ENCODE results near the gene GRB2.

DNA sequence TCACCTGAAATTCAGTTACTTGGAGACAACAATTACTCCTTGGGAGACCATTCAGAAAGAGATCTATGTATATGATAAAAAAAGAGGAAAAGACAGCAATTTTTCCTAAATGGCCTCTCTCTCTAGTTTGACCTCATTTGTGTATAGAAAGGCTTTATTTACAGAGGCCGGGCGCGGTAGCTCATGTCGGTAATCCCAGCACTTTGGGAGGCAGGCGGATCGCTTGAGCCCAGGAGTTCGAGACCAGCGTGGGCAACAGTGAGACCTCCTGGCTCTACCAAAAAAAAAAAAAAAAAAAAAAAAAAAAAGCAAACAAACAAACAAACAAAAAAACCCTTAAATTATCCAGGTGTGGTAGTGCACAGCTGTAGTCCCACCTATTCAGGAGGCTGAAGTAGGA lies 20.7 kb downstream of the GRB2 start:
- TF ChIP-seq, protein P1, sequence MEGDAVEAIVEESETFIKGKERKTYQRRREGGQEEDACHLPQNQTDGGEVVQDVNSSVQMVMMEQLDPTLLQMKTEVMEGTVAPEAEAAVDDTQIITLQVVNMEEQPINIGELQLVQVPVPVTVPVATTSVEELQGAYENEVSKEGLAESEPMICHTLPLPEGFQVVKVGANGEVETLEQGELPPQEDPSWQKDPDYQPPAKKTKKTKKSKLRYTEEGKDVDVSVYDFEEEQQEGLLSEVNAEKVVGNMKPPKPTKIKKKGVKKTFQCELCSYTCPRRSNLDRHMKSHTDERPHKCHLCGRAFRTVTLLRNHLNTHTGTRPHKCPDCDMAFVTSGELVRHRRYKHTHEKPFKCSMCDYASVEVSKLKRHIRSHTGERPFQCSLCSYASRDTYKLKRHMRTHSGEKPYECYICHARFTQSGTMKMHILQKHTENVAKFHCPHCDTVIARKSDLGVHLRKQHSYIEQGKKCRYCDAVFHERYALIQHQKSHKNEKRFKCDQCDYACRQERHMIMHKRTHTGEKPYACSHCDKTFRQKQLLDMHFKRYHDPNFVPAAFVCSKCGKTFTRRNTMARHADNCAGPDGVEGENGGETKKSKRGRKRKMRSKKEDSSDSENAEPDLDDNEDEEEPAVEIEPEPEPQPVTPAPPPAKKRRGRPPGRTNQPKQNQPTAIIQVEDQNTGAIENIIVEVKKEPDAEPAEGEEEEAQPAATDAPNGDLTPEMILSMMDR (IDR thresholded peaks at IDR 0.05 in 8 of 11, conservative IDR thresholded peaks at IDR 0.05 in 3 of 11): no peak
- no peak for TF ChIP-seq POLR2A (IDR thresholded peaks at IDR 0.05)
- TF ChIP-seq POLR2AphosphoS5 (IDR thresholded peaks at IDR 0.05): no peak

Measured in spleen (tissue), 7 donors.